GM18508 (cell line): ENCODE results near the gene TRIM72.
"Not testable (repeated sequence)": the region's sequence is repeated elsewhere in the genome, so short reads cannot be mapped to it uniquely, and the experiment has no call there.

Experiments used
- ATAC-seq: cut with Tn5 transposase; IDR thresholded peaks from one replicate; pipeline ENCODE4 v1.9.1; 2021; ENCODE audit warnings: moderate number of reproducible peaks; ENCODE audit not compliant: insufficient read depth, unreplicated experiment

Gene TRIM72

DNA sequence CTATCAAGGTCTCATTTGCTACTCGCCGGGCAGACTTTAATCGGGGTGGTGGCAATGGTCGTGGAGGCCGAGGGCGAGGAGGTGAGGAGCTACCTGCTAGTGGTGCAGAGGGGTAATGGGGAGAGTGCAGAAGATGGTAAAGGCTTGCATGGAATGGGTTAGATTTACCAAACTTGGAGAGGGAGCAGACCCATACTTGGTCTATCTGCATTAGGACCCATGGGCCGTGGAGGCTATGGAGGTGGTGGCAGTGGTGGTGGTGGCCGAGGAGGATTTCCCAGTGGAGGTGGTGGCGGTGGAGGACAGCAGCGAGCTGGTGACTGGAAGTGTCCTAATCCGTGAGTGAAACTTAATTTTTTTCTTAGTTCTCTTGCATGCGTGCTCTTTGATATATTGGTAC is 23.9 kb upstream of the TRIM72 start:
- no peak for ATAC-seq

DNA sequence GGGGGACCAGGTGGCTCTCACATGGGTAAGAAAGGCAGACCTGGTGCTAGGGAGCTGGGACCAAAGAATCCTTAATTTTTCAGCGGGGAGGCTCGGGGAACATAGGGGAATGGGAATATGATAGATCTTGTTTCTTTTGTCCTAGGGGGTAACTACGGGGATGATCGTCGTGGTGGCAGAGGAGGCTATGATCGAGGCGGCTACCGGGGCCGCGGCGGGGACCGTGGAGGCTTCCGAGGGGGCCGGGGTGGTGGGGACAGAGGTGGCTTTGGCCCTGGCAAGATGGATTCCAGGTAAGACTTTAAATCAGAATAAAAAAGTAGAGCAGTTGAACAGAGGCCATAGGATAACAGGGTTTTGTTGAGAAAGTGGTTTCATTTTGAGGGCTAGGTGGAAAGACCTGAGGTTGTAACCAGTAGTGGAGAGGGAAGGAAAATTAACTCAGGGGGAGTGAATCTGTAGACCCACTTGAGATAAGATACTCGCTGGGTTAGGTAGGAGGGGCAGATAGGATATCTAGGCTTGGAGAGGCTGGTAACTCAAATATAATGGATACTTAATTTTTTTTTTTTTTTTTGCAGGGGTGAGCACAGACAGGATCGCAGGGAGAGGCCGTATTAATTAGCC is 23.0 kb upstream of the TRIM72 start:
- no peak for ATAC-seq

DNA sequence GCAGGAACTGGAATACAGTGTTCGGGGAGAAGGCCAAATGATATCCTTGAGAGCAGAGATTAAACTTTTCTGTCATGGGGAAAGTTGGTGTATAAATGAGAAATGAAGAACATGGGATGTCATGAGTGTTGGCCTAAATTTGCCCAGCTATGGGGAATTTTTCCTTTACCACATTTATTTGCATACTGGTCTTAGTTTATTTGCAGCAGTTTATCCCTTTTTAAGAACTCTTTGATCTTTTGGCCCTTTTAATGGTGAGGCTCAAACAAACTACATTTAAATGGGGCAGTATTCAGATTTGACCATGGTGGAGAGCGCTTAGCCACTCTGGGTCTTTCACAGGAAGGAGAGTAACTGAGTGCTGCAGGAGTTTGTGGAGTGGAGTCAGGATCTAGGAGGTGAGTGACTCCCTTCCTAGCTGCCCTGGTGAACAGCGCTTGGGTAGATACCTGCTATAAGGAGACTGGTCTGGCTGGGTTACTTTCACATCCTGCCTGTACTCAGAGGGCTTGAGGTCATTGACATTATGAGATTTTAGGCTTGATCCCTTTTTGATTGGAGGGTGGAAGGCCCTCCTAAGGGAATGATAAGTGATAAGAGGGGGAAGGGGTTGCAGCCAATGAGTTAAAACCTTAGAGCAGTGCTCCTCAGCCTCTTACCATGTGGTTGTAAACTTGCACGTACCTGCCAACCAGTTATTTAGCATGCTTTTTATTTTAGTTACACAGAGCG is 22.1 kb upstream of the TRIM72 start:
- no peak for ATAC-seq

DNA sequence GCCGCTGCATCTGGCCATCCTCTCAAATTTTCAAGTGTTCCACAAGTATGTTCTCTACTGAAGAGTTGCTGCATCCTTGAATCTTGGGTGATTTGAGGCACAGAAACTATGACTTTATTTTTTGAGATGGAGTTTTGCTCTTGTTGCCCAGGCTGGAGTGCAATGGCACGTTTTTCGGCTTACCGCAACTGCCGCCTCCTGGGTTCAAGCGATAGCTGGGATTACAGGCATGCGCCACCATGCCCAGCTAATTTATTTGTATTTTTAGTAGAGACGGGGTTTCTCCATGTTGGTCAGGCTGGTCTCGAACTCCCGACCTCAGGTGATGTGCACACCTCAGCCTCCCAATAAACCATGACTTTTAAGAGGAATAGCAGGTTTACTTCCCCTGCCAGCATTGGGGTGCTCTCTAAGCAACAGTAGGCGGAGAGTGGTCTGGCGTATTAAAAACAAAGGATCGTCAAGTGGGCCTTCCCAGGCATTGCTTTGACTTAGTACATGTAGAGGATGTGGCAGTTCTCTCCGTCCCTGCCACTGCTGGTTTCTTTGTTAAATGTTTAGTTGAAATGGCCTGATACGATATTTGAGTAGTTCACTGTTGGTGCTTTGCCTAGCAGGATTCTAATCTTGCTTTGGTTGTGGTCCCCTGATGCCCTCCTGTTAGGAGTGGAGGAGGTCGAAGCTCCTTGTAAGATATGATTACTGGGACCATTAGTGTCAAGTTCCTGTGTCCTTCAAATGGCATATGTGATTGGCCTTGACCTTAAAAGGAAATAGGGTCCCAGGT is 20.9 kb upstream of the TRIM72 start:
- ATAC-seq, result no peak

DNA sequence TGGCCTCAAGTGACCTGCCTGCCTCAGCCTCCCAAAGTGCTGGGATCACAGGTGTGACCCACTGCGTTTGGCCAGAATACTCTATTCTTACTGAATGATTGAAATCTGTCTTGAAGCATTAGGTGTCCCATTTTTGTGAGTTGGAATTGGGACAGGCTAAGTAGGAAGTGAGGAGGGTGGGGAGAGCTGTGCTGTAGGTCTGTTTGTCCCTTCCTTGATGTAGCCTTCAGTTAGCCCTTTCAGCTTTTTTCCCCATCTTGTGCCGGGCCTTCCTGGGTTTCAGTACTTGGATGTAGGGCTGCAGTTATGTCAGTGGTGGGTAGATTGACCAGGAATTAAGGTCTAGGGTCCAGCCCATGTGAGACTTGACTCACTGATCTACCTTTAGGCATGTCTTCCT is 20.0 kb upstream of the TRIM72 start:
- no peak for ATAC-seq

DNA sequence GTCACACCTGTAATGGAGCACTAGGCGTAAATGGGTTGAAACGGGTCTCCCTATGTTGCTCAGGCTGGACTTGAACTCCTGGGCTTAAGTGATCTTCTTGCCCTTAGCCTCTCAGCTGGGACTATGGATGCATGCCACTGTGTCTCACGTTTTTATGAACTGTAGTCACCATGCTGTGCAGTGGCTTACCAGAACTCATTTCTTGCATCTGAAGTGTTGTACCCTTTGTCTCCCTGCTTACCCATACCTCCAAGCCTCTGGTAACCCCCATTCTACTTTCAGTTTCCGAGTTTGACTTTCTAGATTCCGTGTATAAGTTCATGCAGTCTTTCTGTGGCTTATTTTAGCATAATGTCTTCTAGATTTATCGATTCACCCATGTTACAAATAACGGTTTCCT is 19.0 kb upstream of the TRIM72 start:
- ATAC-seq, result no peak

DNA sequence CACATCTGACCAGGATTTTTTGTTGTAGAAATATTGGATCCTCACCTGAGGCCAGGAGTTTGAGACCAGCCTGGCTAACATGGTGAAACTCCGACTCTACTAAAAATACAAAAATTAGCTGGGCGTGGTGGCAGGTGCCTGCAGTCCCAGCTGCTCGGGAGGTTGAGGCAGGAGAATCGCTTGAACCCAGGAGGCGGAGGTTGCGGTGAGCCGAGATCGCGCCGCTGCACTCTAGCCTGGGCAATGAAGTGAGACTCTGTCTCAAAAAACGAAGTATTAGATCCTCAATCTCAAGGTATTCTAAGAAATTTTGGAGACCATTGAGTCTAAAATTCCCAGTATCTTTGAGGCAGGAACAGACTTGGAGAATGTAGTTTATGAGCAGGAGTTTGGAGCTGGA is 18.1 kb upstream of the TRIM72 start:
- ATAC-seq, result not testable (repeated sequence)

DNA sequence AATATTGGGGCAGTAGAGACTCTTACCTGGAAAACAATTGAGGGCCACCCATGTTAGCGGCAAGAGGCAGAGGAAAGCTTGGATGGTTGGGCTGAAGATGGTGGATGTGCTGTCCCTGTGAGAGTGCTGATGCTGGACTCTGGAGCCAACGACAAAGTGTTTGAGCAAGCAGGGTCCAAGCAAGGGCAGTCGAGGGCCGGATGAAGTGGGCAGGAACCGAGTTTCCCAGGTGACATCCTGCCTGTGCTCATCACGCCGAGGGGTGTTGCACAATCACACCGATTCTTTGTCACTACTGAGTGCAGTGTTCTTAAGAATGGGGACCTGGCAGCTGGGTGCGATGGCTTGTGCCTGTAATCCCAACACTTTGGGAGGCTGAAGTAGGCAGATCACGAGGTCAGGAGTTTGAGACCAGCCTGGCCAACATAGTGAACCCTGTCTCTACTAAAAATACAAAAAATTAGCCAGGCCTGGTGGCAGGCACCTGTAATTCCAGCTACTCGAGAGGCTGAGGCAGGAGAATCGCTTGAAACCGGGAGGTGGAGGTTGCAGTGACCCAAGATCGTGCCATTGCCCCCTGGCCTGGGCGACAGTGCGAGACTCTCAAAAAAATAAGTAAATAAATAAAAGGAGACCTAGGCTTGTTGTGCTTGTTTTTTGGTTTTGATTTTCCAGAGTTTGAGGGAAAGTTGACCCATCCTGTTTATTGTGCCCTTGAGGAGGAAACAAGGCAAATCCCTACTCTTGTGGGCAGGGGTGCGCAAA is 17.4 kb upstream of the TRIM72 start:
- ATAC-seq, result no peak

DNA sequence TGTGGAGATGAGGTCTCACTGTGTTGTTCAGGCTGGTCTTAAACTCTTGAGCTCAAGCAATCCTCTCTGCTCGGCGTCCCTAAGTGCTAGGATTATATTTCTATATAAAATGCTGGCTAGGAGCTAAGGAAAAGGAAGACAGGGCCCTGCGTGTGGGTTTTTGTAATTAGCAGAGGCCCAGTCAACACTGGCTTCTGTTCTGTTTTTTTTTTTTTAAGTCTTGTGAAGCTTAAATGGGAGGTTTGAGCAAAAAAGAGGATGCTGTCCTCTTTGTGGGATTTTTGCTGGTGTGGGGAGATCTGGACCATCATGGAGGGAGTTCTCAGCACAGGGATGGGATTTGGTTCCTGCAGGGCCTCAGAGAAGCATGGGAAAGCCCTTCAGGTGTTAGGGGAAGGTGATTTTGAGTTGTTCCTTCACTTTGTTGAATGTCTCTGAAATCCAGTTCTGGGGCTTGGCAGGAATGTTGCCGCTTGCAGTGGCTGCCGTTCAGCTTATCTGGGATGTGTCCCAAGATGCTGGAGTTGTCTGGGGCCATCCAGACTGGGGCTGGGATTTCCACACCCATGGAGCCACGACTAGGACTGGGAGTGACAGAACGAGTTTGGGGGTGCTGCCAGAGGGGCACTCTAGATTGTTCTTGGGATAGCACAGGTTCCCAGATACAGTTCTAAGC is 15.6 kb upstream of the TRIM72 start:
- ATAC-seq, result no peak

DNA sequence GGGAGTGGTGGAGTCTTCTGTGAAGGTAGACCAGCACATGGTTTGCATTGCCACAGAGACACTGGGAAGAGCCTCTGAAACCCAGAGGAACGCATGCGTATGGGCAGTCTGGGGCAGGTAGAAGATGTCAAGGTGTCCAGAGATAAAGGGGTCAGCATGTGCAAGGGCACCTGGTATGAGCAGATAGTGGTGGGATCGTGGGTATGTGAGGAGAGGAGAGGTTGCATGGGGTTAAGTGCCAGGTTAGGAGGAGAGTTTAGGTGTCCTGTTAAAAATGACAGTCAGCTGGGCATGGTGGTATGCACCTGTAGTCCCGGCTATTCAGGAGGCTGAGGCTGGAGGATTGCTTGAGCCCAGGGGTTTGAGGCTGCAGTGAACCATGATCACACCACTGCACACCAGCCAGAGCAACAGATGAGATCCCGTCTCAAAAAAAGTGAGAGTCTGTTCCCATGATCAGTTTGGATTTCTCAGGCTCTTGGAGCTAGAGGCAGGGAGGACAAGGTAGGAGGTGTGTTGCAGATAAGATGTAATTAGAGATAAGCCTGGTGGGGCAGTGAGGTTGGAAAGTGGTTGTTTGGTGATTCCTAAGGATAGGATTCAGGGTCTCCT is 14.4 kb upstream of the TRIM72 start:
- ATAC-seq, result no peak

DNA sequence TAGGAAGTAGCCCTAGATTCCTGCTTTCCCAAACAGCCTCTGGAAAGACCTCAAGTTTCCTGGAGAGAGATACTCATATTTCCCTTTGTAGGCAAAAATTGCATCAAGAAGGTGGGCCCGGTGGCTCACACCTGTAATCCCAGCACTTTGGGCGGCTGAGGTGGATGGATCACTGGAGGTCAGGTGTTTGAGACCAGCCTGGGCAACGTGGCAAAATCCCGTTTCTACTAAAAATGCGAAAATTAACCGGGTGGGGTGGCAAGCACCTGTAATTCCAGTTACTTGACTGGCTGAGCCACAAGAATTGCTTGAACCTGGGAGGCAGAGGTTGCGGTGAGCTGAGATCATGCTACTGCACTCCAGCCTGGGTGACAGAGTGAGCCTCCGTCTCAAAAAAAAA is 13.8 kb upstream of the TRIM72 start:
- ATAC-seq, result not testable (repeated sequence)

DNA sequence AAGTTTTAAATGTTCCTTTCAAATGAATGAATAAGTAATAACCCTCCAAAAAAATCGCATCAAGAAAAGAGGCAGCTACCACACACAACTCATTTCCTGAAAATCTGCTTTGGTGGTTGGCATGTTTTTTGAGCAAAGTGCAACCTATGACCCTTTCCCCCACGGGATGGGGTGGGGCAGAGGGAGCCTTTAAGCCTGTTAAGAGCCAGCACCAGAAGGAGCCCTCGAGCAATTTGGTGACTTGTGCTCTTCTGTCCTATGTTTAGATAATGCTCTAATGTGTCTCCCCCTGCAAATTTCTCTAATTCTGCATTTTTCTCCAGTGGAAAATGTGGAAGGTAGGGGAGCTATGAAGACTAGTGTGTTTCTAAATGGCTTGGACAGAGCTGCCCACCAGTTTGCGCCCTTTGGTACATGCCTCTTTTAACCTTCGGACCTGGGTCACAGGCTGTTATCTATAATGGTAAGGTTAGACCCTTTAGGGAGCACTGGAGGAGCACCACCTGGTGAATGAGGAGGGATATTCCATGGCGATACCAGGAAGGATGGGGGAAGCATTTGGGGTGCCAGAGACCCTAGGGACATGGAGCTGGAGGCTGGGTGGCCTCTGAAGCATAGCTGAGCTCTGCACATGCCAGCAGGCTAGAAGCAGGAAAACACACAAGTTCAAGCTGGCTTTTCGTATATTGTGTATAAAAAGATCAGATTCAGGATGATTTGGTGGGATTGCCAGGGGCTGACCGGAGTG is 12.9 kb upstream of the TRIM72 start:
- no peak for ATAC-seq

DNA sequence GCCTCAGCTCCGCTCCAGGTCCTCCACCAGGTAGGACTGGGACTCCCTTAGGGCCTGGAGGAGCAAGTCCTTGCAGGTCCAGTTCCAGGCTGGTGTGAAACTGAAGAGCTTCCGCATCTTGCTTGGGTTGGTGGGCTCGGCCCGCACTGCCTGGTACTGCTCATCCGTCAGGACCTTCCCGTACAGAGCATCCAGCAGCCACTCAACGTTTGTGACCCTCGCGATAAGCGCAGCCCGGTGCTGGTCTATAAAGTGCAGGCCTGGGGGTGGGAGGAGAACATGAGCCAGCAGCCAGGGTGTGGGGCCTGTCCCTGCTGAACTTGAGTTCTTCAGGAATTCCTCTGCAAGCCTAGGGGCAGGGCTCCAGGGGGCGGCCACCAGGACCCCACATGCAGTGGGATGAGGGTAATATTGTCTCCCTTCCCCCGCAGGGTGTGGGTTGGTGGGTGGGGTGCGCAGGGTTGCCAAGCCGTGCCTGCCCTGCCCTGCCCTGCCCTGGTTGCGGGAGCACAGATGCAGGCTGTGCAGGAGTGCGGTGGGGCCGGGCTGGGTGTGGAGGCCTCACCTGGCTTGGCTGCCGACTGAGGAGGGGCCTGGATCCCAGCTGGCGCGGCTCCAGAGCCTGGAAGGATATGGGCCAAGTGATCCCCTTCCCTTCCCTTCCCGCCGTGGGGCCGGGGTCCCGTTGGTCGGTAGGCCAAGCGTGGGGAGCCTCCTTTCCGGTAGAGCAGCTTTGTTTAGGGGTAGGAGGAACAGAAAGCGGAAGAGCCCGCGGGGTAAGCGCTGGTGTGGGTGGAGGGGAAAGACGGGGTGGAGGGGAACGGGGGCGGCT is 12.1 kb upstream of the TRIM72 start:
- no peak for ATAC-seq

DNA sequence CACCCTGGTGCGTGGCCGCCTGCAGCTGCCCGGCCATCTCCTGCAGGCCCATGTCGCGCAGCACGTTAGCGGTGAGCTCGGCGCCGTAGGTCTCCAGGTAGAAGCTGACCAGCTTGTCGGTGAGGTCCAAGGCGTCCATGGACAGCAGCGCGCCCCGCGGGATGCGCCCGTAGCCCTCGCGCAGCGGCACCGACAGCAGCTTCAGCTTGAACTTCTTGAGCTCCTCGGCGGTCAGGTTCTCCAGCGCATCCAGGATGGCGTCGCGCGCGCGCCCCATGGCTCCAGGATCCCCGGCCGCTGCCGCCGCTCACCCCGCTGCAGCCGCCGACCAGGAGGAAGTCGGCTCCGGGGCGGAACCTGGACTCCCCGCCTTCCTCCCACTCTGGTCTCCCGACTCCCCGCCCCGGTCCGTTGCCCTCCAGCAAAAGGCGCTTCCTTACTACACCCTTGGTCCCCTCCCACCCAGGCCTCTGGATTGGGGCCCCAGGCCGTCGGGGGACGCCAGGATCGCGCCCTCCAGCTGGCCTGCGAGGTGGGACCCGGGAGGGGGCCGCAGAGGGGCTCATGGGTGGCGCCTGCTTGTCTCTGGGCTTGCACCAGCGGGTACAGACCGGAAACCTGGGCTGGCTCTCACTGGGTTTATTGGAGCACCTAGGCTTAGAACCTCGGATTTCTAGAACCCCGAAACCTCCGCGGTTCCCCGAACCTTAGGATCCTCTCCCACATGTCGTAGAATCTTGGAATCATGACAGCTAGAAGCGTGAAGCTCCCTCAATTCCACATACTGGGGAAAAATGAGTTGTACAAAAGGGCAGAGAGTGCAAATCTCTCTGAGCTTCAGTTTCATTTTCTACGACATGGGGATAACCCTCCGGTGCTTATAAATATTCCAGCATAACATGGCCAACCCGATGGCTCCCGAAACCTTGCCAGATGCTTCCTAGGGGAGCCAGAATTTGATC is 11.2 kb upstream of the TRIM72 start, which contains the start of gene PYCARD:
PYCARD (minus strand) TSS at position 347 of the 962 bp plus-strand sequence; CDS start at position 277, 70 bp downstream.
- no peak for ATAC-seq

DNA sequence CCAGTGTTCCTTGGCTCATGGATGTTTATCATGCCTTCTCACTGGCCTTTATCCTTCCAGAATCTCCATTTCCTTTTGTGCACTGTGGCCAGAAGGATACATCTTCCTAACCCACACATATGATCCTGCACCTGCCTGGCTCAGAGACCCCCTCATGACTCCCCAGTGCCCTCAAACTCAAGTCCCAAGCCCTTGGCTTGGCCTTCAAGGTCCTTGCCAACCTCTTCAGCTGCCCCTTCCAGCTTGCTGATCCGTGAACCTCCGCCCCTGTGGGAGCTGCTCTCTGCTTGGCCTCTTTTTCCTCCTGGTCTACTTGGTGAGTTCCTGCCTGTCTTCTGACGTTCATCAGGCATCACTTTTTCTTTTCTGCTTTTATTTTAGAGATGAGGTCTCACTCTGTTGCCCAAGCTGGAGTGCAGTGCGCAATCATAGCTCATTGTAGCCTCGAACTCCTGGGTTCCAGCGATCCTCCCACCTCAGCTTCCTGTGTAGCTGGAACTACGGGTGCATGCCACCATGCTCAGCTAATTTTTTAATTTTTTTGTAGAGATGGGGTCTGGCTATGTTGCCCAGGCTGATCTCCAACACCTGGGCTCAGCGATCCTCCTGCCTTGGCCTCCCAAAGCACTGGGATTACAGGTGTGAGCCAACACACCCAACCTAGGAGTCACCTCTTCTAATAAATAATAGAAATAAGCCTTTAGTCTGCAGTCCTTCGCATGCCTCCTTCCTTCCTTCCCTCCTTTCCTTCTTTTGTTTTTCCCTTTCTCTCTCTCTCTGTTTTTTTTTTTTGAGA is 8.8 kb upstream of the TRIM72 start:
- ATAC-seq, result no peak

DNA sequence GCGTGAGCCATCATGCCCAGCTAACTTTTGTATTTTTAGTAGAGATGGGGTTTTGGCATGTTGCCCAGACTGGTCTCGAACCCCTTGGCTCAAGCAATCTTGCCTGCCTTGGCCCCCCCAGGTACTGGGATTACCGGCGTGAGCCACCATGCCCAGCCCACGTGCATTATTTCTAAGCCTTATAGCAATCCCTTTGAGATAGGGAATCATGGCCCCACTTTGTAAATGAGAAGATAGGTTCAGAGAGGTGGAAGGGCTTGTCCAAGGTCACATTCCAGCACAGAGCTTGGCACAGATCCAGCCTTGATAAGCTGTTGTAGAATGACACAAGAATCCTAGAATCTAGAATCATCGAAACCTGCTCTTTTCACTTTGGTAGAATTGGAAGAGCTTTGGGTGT is 7.1 kb upstream of the TRIM72 start:
- ATAC-seq, result no peak
